A673 (cell line): ENCODE measurements around the gene FTO. TPM values are rescaled to one million over a fixed set of nuclear protein-coding genes. Genes with fewer than 3 reads are reported as not detected.

Experiments
- BruUV-seq: library from RNA; stranded (reverse); fragments of 400-500 nt; replicated peaks from 2 replicates; lab custom pipeline; 2021; lab: Mats Ljungman, UMichigan
- CTCF ChIA-PET: fragments of 300-600 bp; sonication (Branson Sonifier 250); formaldehyde crosslinking; loops from one replicate; lab custom pipeline; 2022; ENCODE audit warnings: antibody characterized with exemption; lab: Charles Lee
- POLR2A ChIA-PET: fragments of 300-600 bp; sonication (Branson Sonifier 250); formaldehyde crosslinking; loops from one replicate; lab custom pipeline; 2022; ENCODE audit warnings: antibody characterized with exemption; ENCODE audit not compliant: low non-redundant PET; lab: Charles Lee
- DNase-seq: peaks from one replicate; pipeline ENCODE4 v3.0.0-alpha.2; 2015; ENCODE audit warnings: low spot score
- H3K27ac ChIP-seq: fragments of 200-600 bp; sonication (generic); 2 replicates; pipeline ENCODE4 v1.5.1; 2016; ENCODE audit warnings: mixed run types, low read depth, mild to moderate bottlenecking, mixed read lengths, antibody characterized with exemption, low read length; ENCODE audit not compliant: poor library complexity, severe bottlenecking
- H3K27me3 ChIP-seq: fragments of 200-600 bp; sonication (generic); replicated peaks from 2 replicates; pipeline ENCODE4 v1.6.1; 2017; ENCODE audit warnings: mixed run types, low read depth, mild to moderate bottlenecking, mixed read lengths, antibody characterized with exemption, low read length; ENCODE audit not compliant: insufficient read depth, poor library complexity
- H3K36me3 ChIP-seq: fragments of 200-600 bp; sonication (generic); 2 replicates; pipeline ENCODE4 v1.6.1; 2016; ENCODE audit warnings: mixed run types, mild to moderate bottlenecking, mixed read lengths, antibody characterized with exemption, low read length; ENCODE audit not compliant: insufficient read depth, poor library complexity, severe bottlenecking
- H3K4me1 ChIP-seq: fragments of 200-600 bp; sonication (generic); 2 replicates; pipeline ENCODE4 v1.6.1; 2017; ENCODE audit warnings: mixed run types, mild to moderate bottlenecking, mixed read lengths, antibody characterized with exemption, low read length; ENCODE audit not compliant: insufficient read depth, poor library complexity, severe bottlenecking
- H3K4me3 ChIP-seq: fragments of 200-600 bp; sonication (generic); 2 replicates; pipeline ENCODE4 v1.5.1; 2016; ENCODE audit warnings: low read depth, mixed run types, mild to moderate bottlenecking, mixed read lengths, low read length; ENCODE audit not compliant: poor library complexity, severe bottlenecking
- H3K9me3 ChIP-seq: fragments of 200-600 bp; sonication (generic); 2 replicates; pipeline ENCODE4 v1.6.1; 2016; ENCODE audit warnings: mixed run types, low read depth, mild to moderate bottlenecking, mixed read lengths, antibody characterized with exemption, low read length; ENCODE audit not compliant: poor library complexity, severe bottlenecking
- EZH2 ChIP-seq: fragments of 200-600 bp; sonication (generic); IDR thresholded peaks from 2 replicates; pipeline ENCODE4 v1.6.1; 2017; ENCODE audit warnings: borderline replicate concordance, low read depth, mild to moderate bottlenecking, mixed read lengths, antibody characterized with exemption, low read length; ENCODE audit not compliant: poor library complexity, severe bottlenecking
- intact Hi-C: fragments of 100-400 bp; cut with micrococcal nuclease; formaldehyde crosslinking; loops from one replicate; pipeline ENCODE4 v1.10.0; 2022; ENCODE audit not compliant: unreplicated experiment
- total RNA-seq: library from RNA; stranded (reverse); gene quantifications from 2 replicates; pipeline ENCODE4 v1.2.3, GENCODE V29; 2021
- TF ChIP-seq, protein P1 (sequence below): fragments of 300-800, 200-600 bp; sonication (generic); conservative IDR thresholded peaks from 2 replicates; pipeline ENCODE4 v1.5.1; 2017; ENCODE audit warnings: low read depth, mild to moderate bottlenecking, antibody characterized with exemption, low read length, moderate library complexity, mixed read lengths

FTO gene
- total RNA-seq, 1 experiment from 2014 or later = 73.4 TPM

- intact Hi-C loops = no loop called here
These were observed 493.8 kb downstream of the FTO start for GRCh38 chr16:54197758-54198157.

GRCh38 chr16:54199487-54200160, 495.7 kb downstream of the FTO start:
- CTCF ChIA-PET = no interaction called here
- POLR2A ChIA-PET = no interaction called here
- TF ChIP-seq, protein P1, sequence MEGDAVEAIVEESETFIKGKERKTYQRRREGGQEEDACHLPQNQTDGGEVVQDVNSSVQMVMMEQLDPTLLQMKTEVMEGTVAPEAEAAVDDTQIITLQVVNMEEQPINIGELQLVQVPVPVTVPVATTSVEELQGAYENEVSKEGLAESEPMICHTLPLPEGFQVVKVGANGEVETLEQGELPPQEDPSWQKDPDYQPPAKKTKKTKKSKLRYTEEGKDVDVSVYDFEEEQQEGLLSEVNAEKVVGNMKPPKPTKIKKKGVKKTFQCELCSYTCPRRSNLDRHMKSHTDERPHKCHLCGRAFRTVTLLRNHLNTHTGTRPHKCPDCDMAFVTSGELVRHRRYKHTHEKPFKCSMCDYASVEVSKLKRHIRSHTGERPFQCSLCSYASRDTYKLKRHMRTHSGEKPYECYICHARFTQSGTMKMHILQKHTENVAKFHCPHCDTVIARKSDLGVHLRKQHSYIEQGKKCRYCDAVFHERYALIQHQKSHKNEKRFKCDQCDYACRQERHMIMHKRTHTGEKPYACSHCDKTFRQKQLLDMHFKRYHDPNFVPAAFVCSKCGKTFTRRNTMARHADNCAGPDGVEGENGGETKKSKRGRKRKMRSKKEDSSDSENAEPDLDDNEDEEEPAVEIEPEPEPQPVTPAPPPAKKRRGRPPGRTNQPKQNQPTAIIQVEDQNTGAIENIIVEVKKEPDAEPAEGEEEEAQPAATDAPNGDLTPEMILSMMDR = no peak
- no peak for DNase-seq
- intact Hi-C loops = no loop called here
- H3K27me3 ChIP-seq = no peaks in the 10 kb centered on the region
- H3K4me1 ChIP-seq = no peaks in the 10 kb centered on the region
- no peak overlapping the region for H3K27ac ChIP-seq
- no peak overlapping the region for H3K4me3 ChIP-seq
- no peaks in the 10 kb centered on the region for H3K9me3 ChIP-seq
- no peaks in the 10 kb centered on the region for H3K36me3 ChIP-seq
- no TSS peak for BruUV-seq

More at GRCh38 chr16:54197758-54198157, 493.8 kb downstream of the FTO start:
- Histone ChIP-seq H3K9me3 (no peaks in the 10 kb centered on the region), H3K27ac (no peak overlapping the region), H3K27me3 (no peaks in the 10 kb centered on the region), H3K36me3 (no peaks in the 10 kb centered on the region), H3K4me3 (no peak overlapping the region), H3K4me1 (peaks cover 8% of the 10 kb centered on the region)
- no TSS peak for BruUV-seq
- no peak for DNase-seq
- POLR2A ChIA-PET = no interaction called here
- TF ChIP-seq EZH2 = no peak
- TF ChIP-seq, protein P1 = no peak
- CTCF ChIA-PET = no interaction called here

DNA sequence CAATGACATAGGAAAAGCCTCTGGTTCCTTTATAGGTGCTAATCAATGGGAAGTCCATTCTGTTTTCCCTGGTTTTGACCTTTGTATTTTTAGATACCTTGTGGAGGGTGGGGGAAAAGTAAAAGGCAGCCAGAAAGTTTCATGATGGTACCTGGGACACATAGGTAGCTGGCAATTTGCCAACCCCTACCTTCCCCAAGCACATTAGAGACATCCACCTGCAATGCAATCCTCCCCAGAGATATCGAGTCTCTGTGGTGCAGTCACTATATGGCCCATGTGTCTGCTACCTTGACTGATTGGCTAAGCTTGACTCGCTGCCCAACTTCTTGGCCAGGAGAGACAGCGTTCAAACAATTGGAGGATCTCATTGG, 496.2 kb downstream of the FTO start:
- Histone ChIP-seq H3K4me3 (no peak overlapping the region), H3K9me3 (no peaks in the 10 kb centered on the region), H3K36me3 (no peaks in the 10 kb centered on the region), H3K27me3 (no peaks in the 10 kb centered on the region), H3K27ac (no peak overlapping the region), H3K4me1 (no peaks in the 10 kb centered on the region)
- BruUV-seq = no TSS peak
- ChIA-PET CTCF (no interaction called here), POLR2A (no interaction called here)
- TF ChIP-seq, protein P1 = no peak
- no peak for TF ChIP-seq EZH2
- no peak for DNase-seq
- intact Hi-C loops = no loop called here
